GM12872 (cell line): ENCODE data around the gene RFX5.

Source experiments
- TF ChIP-seq, protein P1 (sequence below): IDR thresholded peaks from 3 replicates; pipeline ENCODE4 v1.5.1; 2011; ENCODE audit warnings: low read depth, mild to moderate bottlenecking, low read length, moderate library complexity; ENCODE audit not compliant: insufficient read depth

Gene RFX5

DNA sequence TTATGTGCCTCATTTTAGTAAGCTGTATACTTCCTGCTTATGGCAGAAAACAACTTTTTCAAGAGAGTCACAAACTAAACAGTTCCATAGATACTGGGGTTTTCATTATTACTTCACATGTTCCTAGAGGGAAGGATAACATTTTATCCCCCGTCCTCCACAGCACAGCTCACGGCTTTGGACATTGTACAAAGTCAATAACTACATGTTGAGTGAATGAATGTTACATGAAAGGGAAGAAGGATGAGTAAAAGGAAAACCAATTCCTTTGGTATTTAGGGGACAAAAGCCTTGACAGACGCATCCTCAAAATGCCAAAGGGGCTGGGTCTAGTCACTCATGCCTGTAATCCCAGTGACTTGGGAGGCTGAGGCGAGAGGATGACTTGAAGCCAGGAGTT is 34.6 kb downstream of the RFX5 start:
- TF ChIP-seq, protein P1, sequence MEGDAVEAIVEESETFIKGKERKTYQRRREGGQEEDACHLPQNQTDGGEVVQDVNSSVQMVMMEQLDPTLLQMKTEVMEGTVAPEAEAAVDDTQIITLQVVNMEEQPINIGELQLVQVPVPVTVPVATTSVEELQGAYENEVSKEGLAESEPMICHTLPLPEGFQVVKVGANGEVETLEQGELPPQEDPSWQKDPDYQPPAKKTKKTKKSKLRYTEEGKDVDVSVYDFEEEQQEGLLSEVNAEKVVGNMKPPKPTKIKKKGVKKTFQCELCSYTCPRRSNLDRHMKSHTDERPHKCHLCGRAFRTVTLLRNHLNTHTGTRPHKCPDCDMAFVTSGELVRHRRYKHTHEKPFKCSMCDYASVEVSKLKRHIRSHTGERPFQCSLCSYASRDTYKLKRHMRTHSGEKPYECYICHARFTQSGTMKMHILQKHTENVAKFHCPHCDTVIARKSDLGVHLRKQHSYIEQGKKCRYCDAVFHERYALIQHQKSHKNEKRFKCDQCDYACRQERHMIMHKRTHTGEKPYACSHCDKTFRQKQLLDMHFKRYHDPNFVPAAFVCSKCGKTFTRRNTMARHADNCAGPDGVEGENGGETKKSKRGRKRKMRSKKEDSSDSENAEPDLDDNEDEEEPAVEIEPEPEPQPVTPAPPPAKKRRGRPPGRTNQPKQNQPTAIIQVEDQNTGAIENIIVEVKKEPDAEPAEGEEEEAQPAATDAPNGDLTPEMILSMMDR = no peak

DNA sequence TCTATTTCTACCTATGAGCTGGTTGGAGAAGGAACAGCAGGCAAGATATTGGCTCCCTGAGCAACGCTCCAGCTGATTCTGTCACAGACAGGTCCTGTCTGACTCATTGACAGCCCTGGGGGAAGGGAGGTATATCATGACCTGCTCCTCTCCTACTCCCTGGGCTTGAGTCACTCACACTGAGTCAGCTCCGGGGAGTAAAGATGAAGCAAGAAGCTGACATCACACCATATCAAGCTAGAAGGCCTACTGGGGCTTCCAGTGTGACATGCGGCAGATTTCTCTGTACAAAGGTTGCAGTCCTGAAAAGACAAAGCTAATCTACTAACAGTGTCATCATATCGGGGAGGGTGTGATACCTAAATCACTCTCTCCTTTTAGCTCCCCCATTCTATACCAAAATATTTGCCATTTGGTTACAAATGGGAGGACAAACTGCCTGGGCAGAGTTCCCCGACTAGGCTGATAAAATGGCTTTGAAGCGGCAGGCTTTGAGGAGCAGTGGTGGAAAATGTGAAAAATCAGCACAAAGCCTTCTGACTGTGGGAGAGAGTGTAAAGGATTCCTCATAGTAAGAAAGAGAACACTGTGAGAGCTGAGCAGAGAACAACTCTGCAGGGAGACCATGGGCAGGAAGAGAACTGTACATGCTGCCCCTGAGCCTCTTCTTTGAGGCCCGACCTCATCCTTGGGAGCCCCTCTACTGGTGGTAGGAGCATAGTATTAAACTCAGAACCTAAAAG is 35.3 kb downstream of the RFX5 start:
- TF ChIP-seq, protein P1 = no peak

DNA sequence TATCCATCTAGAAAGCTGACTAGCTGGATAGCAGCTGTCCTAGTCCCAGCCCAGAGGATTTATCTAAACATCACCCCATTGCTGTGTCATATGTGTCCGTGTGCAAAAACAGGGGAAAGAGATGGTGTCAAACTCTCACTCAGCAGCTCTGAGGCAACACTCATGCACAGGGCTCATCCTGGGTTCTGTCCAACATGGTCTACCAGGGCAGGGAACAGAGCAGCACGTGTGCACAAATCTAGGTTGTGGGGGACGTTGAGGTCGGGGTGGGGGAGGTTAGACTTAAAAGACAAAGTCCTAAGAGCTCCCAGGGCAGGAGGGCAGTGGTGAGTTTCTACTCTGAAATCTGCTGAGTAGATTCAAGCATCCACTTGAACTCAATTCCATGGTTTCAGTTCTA is 36.0 kb downstream of the RFX5 start:
- TF ChIP-seq, protein P1 = no peak

DNA sequence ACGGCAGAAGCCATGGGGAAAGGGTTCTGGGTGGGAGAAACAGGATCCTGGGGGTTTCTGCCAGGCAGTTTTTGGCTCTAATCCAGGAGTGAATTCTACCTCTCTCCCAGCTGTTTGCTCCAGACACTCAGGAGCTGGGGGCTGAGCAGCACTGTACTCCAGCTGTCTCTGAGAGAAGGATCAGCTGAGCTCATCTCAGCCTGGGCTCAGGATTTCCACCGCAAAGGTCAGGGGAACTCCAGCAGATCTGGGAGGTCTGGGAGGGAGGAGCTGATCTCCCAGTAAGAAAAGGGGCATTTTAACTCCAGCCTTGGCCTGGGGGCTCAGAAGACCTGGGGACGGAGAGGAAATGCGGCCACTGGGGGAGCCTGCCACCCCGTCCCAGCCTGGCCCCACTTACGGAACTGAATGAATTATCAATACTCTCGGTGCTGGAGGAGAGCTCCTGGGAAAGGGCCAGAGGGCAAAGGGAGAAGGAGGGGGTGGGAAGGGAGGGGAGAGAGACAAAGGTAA is 37.2 kb downstream of the RFX5 start:
- TF ChIP-seq, protein P1 = no peak

DNA sequence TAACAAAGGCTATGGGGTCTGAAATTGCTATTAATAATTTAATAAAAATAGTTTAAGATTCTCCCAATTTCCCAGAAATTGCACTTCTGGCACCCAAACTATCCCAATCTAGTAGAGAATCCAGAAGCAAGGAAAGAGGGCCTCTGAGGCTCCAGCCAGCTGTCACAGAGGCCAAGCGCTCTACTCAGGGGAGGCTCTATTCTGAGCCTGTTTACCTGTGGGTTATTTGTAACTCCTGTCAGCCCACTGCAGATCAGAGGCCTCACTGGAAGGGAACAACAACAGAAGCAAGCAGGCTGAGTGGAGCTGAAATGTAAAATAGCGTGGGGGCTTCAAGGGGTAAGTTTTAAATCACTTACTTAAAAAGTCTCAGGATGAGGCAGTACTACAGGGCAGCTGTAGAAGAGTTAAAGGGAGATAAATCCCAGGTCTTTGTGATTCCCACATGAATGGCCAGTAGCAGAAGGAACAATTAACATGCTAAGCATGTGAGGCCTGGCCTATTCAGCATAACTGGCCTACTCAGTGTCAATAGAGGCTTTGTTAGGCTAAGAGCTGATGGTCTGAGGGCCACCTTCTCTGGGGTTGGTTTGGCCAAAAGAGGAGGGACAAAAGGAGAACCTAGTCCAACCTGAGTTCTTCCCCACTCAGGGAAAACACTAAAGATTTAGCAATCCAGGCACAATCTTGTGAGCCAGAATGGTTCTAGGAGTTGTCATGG is 52.1 kb downstream of the RFX5 start:
- TF ChIP-seq, protein P1 = no peak

DNA sequence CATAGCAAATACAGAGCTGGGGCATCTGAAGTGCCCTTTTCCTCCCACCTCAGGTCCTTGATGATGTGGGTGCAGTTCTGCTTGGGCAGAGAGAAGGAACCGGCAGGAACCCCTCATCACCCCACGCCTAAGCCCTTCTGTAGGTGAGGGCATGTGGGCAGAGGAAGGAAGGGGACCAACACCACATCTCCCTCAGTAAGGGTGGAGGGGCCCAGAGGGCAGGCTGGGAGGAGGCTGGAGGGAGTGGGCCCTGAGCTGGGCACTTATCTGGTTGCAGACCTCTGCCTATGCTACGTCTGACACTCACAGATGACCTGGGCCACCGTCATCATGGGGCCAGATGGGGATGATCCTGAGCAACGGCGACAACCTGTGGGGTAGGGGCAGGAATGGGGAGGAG is 54.0 kb downstream of the RFX5 start:
- TF ChIP-seq, protein P1 = no peak

DNA sequence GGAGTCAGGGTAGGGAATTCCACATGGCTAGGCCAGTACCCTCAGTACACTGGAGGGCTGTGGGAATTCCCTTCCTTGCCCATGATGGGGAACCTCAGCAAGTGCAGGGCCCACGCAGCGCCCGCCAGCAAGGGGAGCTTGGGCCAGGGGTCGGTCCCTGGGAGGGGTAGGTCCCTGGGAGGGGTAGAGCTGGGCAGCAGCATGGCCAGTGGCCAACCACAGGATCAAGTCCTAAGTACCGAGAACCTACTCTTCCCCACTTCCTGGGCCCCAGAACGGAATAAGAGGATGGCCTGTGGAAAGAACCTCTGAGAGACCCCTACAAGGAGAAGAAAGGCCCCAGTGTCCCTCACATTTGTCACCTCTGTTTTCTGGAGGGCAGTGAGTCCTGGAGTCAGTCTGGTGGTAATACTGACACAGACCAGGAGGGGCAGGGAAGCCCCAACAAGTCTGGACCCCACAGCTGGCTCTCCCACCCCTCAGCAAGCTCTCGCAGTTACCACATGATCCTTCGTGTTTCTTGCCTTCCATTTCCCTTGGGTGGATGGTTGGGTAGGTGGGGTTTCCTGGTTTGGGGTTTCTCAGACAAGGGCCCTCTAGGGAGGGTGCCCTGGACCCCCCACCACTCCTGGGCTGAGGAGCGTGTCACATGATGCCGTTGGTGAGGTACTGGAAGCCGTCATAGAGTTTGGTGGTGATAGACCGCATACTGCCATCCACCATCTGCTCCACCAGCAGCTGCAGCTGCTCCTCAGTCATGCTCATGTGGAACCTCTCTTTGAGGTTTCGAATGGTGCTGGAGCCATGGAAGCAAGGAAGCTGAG is 54.6 kb downstream of the RFX5 start:
- TF ChIP-seq, protein P1 = peak; percentile 26; the same call in 1 of the 3 replicates
